Measurements from ENCODE around the gene PSMA8.

GRCh38 chr18:26230497-26230896 lies 96.8 kb downstream of the PSMA8 start:
- TF ChIP-seq CTCF (conservative IDR thresholded peaks at IDR 0.05 in 1 of 2, IDR thresholded peaks at IDR 0.05 in 1 of 2; ENCODE audit: extremely low read depth in 1 of 2, insufficient read depth in 1 of 2, low read depth in 1 of 2, low read length in 2 of 2) (no peak), EZH2 (IDR thresholded peaks at IDR 0.05; ENCODE audit: borderline replicate concordance, low read length) (no peak)
